Thoracic aorta (tissue), 2 donors: Measurements from ENCODE around the gene NEUROG2. TPM values are rescaled to one million over a fixed set of nuclear protein-coding genes. Genes with fewer than 3 reads are reported as not detected.

Source experiments
- ATAC-seq: fragments of 150-250 bp; one replicate; pipeline ENCODE4 v1.8.0; 2017; ENCODE audit warnings: low read depth; ENCODE audit not compliant: insufficient number of reproducible peaks, low FRiP score
- DNase-seq: peaks from one replicate; pipeline ENCODE4 v3.0.0-alpha.2; 2020; ENCODE audit warnings: low spot score
- H3K27ac ChIP-seq, 2 donors: fragments of 200-600 bp; sonication (generic); 1 replicate in 1 of 2; 2 replicates in 1 of 2; pipeline ENCODE4 v1.5.1; 2016; ENCODE audit warnings: mild to moderate bottlenecking in 2 of 2, moderate library complexity in 2 of 2
- H3K27me3 ChIP-seq: fragments of 200-600 bp; sonication (generic); replicated peaks from 2 replicates; pipeline ENCODE4 v1.6.0; 2016; ENCODE audit warnings: mild to moderate bottlenecking; ENCODE audit not compliant: insufficient read depth
- H3K36me3 ChIP-seq: fragments of 200-600 bp; sonication (generic); one replicate; pipeline ENCODE4 v1.5.1; 2016
- H3K4me1 ChIP-seq, 2 donors: fragments of 200-600 bp; sonication (generic); 1 replicate in 1 of 2; 2 replicates in 1 of 2; pipeline versions ENCODE4 v1.5.1 to v1.6.0; 2016; ENCODE audit warnings: low read depth in 2 of 2, mild to moderate bottlenecking in 1 of 2; ENCODE audit not compliant: control insufficient read depth in 1 of 2
- H3K4me3 ChIP-seq: fragments of 200-600 bp; sonication (generic); 2 replicates; pipeline ENCODE4 v1.5.1; 2016; ENCODE audit warnings: mild to moderate bottlenecking
- H3K9me3 ChIP-seq: fragments of 200-600 bp; sonication (generic); 2 replicates; pipeline ENCODE4 v1.5.1; 2016
- CTCF ChIP-seq: fragments of 200-600 bp; sonication (generic); IDR thresholded peaks from one replicate; pipeline ENCODE4 v1.5.1; 2019; ENCODE audit warnings: antibody characterized with exemption
- total RNA-seq, 2 donors: library from RNA; depleted of rRNA; stranded (reverse); fragments of >200 nt; gene quantifications; one replicate each; pipeline versions ENCODE4 v1.1.0 to v1.2.3, GENCODE V29; 2016

NEUROG2 gene
- total RNA-seq, 2 donors from 2014 or later, result not detected

DNA sequence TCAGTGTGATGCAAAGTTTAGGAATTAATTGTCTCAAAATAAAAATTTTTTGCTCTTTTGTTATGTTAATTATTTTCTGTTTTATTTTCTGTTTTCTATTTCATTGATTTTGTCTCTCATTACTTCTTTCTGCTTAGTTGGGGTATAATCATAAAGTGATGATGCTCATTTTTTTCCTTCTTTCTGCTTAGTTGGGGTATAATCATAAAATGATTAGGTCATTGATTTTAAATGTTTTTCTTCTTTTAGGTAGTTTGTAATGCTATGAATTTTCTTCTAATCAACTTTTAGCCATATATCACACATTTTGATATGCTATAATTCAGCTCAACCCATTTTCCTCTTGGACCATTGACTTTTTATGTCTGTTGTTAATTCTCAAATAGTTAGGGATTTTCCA is 43.7 kb downstream of the NEUROG2 start:
- Histone ChIP-seq H3K36me3 (no peaks in the 10 kb centered on the region), H3K9me3 (no peaks in the 10 kb centered on the region), H3K27me3 (no peaks in the 10 kb centered on the region), H3K4me1 (no peaks in the 10 kb centered on the region), H3K27ac (no peak overlapping the region), H3K4me3 (no peak overlapping the region)
- DNase-seq, result no peak
- no peak for ATAC-seq
- no peak for TF ChIP-seq CTCF

Other genes with a start within 250 kb of the NEUROG2 start
- 10 to 100 TPM in 1 of 2 donors, 1 to 10 TPM in 1; 6.1 to 13.3 TPM for gene TIFA, start 230.3 kb downstream of the NEUROG2 start, total RNA-seq
- gene ALPK1, start 218.8 kb downstream of the NEUROG2 start, total RNA-seq, result 10 to 100 TPM; 20.0 to 63.4 TPM
- gene ZGRF1, start 120.7 kb upstream of the NEUROG2 start, total RNA-seq, result 1 to 10 TPM; 4.3 to 9.9 TPM
- gene LARP7, start 121.0 kb upstream of the NEUROG2 start, total RNA-seq, result 10 to 100 TPM; 54.2 to 57.6 TPM